Suprapubic skin (tissue), 4 donors: Measurements from ENCODE around the gene CCDC32. TPM values are rescaled to one million over a fixed set of nuclear protein-coding genes. Genes with fewer than 3 reads are reported as not detected.
A peak's percentile ranks its signal among the peaks of the same experiment; 100 is the strongest.

Experiments used
- DNase-seq, 2 donors: peaks; one replicate each; pipeline ENCODE4 v3.0.0-alpha.2; 2019; ENCODE audit warnings: low spot score in 2 of 2
- H3K27ac ChIP-seq: fragments of 200-600 bp; sonication (generic); one replicate; pipeline ENCODE4 v1.5.1; 2019
- H3K27me3 ChIP-seq: fragments of 200-600 bp; sonication (generic); one replicate; pipeline ENCODE4 v1.5.1; 2019
- H3K36me3 ChIP-seq: fragments of 200-600 bp; sonication (generic); one replicate; pipeline ENCODE4 v1.5.1; 2019
- H3K4me1 ChIP-seq: fragments of 200-600 bp; sonication (generic); one replicate; pipeline ENCODE4 v1.5.1; 2019
- H3K4me3 ChIP-seq: fragments of 200-600 bp; sonication (generic); one replicate; pipeline ENCODE4 v1.5.1; 2019; ENCODE audit warnings: mild to moderate bottlenecking
- H3K9me3 ChIP-seq: fragments of 200-600 bp; sonication (generic); one replicate; pipeline ENCODE4 v1.5.1; 2019
- CTCF ChIP-seq, 2 donors: fragments of 200-600 bp in 1 of 2; fragments of 450-650 bp in 1 of 2; sonication (generic) in 1 of 2; IDR thresholded peaks; one replicate each; pipeline ENCODE4 v1.5.1; 2016 to 2019; ENCODE audit warnings: antibody characterized with exemption in 2 of 2, mild to moderate bottlenecking in 1 of 2, moderate library complexity in 1 of 2
- EP300 ChIP-seq: sonication (generic); formaldehyde crosslinking; IDR thresholded peaks from one replicate; pipeline ENCODE4 v1.6.1; 2017; ENCODE audit warnings: antibody characterized with exemption
- POLR2A ChIP-seq, 2 donors: fragments of 450-650 bp; IDR thresholded peaks; one replicate each; pipeline ENCODE4 v1.6.1; 2017; ENCODE audit warnings: antibody characterized with exemption in 2 of 2, mild to moderate bottlenecking in 2 of 2, moderate library complexity in 2 of 2
- POLR2AphosphoS5 ChIP-seq, 3 donors: sonication (generic); formaldehyde crosslinking; IDR thresholded peaks; one replicate each; pipeline ENCODE4 v1.6.1; 2017; ENCODE audit warnings: antibody characterized with exemption in 3 of 3
- WGBS: methylation state at CpG from one replicate; pipeline ENCODE4 v1.1.5; 2018; 5-methylcytosine and 5-hydroxymethylcytosine counted together
- total RNA-seq, 4 donors: library from RNA; depleted of rRNA; stranded (reverse); fragments of >200 nt; gene quantifications; one replicate each; pipeline ENCODE4 v1.1.0, GENCODE V29; 2016

Gene CCDC32
- total RNA-seq, 4 donors from 2014 or later = 13.4 to 27.6 (median 19.6) TPM

- H3K4me1 ChIP-seq = no peaks in the 10 kb centered on the region
- H3K27me3 ChIP-seq = no peaks in the 10 kb centered on the region
- WGBS = 94% methylated on average over 2 of the region's 2 CpGs
- H3K27ac ChIP-seq = no peak overlapping the region
- peaks cover 37% of the 10 kb centered on the region for H3K36me3 ChIP-seq
- TF ChIP-seq CTCF (IDR thresholded peaks at IDR 0.05) (no peak), POLR2AphosphoS5 (IDR thresholded peaks at IDR 0.05) (no peak), EP300 (no peak), POLR2A (IDR thresholded peaks at IDR 0.05) (no peak)
- peak in 1 of 2 donors; percentile 12 for DNase-seq
- no peaks in the 10 kb centered on the region for H3K9me3 ChIP-seq
- H3K4me3 ChIP-seq = no peak overlapping the region
These were observed 9.0 kb downstream of the CCDC32 start for GRCh38 chr15:40555876-40556275.

- no peak overlapping the region for H3K27ac ChIP-seq
- H3K9me3 ChIP-seq = no peaks in the 10 kb centered on the region
- no peak overlapping the region for H3K4me3 ChIP-seq
- no peaks in the 10 kb centered on the region for H3K27me3 ChIP-seq
- WGBS = 66% methylated on average over 4 of the region's 4 CpGs
- no peak for TF ChIP-seq CTCF (IDR thresholded peaks at IDR 0.05)
- TF ChIP-seq EP300 = no peak
- TF ChIP-seq POLR2A (IDR thresholded peaks at IDR 0.05) = no peak
- DNase-seq = no peak
- no peaks in the 10 kb centered on the region for H3K4me1 ChIP-seq
- H3K36me3 ChIP-seq = peaks cover 43% of the 10 kb centered on the region
These were observed 10.7 kb downstream of the CCDC32 start for GRCh38 chr15:40554161-40554525.

GRCh38 chr15:40550341-40551037 lies 14.4 kb downstream of the CCDC32 start:
- 94% methylated on average over 6 of the region's 6 CpGs for WGBS
- no peak overlapping the region for H3K27ac ChIP-seq

GRCh38 chr15:40549894-40550293 lies 14.9 kb downstream of the CCDC32 start:
- H3K9me3 ChIP-seq = no peaks in the 10 kb centered on the region
- 48% methylated on average over 3 of the region's 9 CpGs for WGBS
- DNase-seq = peak in 1 of 2 donors; percentile 70
- H3K27ac ChIP-seq = no peak overlapping the region
- no peaks in the 10 kb centered on the region for H3K4me1 ChIP-seq
- H3K27me3 ChIP-seq = no peaks in the 10 kb centered on the region
- no peak for TF ChIP-seq CTCF (IDR thresholded peaks at IDR 0.05)
- no peak for TF ChIP-seq POLR2A (IDR thresholded peaks at IDR 0.05)
- TF ChIP-seq EP300 = no peak
- no peak for TF ChIP-seq POLR2AphosphoS5 (IDR thresholded peaks at IDR 0.05)
- no peak overlapping the region for H3K4me3 ChIP-seq
- peaks cover 50% of the 10 kb centered on the region for H3K36me3 ChIP-seq

More at GRCh38 chr15:40550341-40551037, 14.4 kb downstream of the CCDC32 start:
- TF ChIP-seq EP300 (no peak), POLR2AphosphoS5 (IDR thresholded peaks at IDR 0.05) (no peak), POLR2A (IDR thresholded peaks at IDR 0.05) (no peak), CTCF (IDR thresholded peaks at IDR 0.05) (no peak)
- H3K9me3 ChIP-seq = no peaks in the 10 kb centered on the region
- H3K4me1 ChIP-seq = no peaks in the 10 kb centered on the region
- DNase-seq = no peak
- no peaks in the 10 kb centered on the region for H3K27me3 ChIP-seq
- peaks cover 50% of the 10 kb centered on the region for H3K36me3 ChIP-seq
- no peak overlapping the region for H3K4me3 ChIP-seq

- TF ChIP-seq CTCF (IDR thresholded peaks at IDR 0.05) (no peak), POLR2A (IDR thresholded peaks at IDR 0.05) (no peak), EP300 (no peak), POLR2AphosphoS5 (IDR thresholded peaks at IDR 0.05) (no peak)
- peak in 1 of 2 donors; percentile 34 for DNase-seq
- 100% methylated on average over 2 of the region's 2 CpGs for WGBS
- Histone ChIP-seq H3K4me1 (no peaks in the 10 kb centered on the region), H3K36me3 (peaks cover 43% of the 10 kb centered on the region), H3K27me3 (no peaks in the 10 kb centered on the region), H3K27ac (no peak overlapping the region), H3K9me3 (no peaks in the 10 kb centered on the region), H3K4me3 (no peak overlapping the region)
These were observed 16.2 kb downstream of the CCDC32 start for GRCh38 chr15:40548610-40549009.
